H9 (cell line): Measurements from ENCODE around the gene ARL5A. TPM values are rescaled to one million over a fixed set of nuclear protein-coding genes. Genes with fewer than 3 reads are reported as not detected.

Source experiments
- DNase-seq: peaks from one replicate; pipeline ENCODE4 v3.0.0-alpha.2; 2017
- H2AFZ ChIP-seq: one replicate; pipeline ENCODE4 v1.6.1; 2013; ENCODE audit warnings: mild to moderate bottlenecking, low read length, control low read depth, moderate library complexity
- H2AK5ac ChIP-seq: 2 replicates; pipeline ENCODE4 v1.6.1; 2013; ENCODE audit warnings: low read length, control low read depth, mixed read lengths; ENCODE audit not compliant: insufficient read length
- H2BK120ac ChIP-seq: one replicate; pipeline ENCODE4 v1.6.1; 2013; ENCODE audit warnings: low read depth, mild to moderate bottlenecking, low read length, control low read depth, inconsistent platforms; ENCODE audit not compliant: poor library complexity, severe bottlenecking
- H2BK12ac ChIP-seq: 2 replicates; pipeline ENCODE4 v1.6.1; 2013; ENCODE audit warnings: low read length, control low read depth, mixed read lengths, low read depth; ENCODE audit not compliant: insufficient read length
- H2BK15ac ChIP-seq: 2 replicates; pipeline ENCODE4 v1.6.1; 2013; ENCODE audit warnings: low read depth, low read length, control low read depth
- H2BK20ac ChIP-seq: one replicate; pipeline ENCODE4 v1.6.1; 2013; ENCODE audit warnings: low read depth, mild to moderate bottlenecking, low read length, control low read depth, inconsistent platforms; ENCODE audit not compliant: poor library complexity, severe bottlenecking
- H2BK5ac ChIP-seq: 2 replicates; pipeline ENCODE4 v1.6.1; 2013; ENCODE audit warnings: low read length, control low read depth, mixed read lengths; ENCODE audit not compliant: insufficient read length
- H3K14ac ChIP-seq: 2 replicates; pipeline ENCODE4 v1.6.1; 2013; ENCODE audit warnings: low read length, control low read depth; ENCODE audit not compliant: insufficient read depth
- H3K18ac ChIP-seq: 2 replicates; pipeline ENCODE4 v1.6.1; 2013; ENCODE audit warnings: low read depth, mild to moderate bottlenecking, mixed read lengths, low read length, control low read depth; ENCODE audit not compliant: insufficient read length
- H3K23ac ChIP-seq: 2 replicates; pipeline ENCODE4 v1.6.1; 2013; ENCODE audit warnings: low read length, control low read depth, mixed read lengths, low read depth; ENCODE audit not compliant: insufficient read length
- H3K23me2 ChIP-seq: 2 replicates; pipeline ENCODE4 v1.6.1; 2013; ENCODE audit warnings: low read depth, mild to moderate bottlenecking, mixed read lengths, low read length, control low read depth; ENCODE audit not compliant: insufficient read length, poor library complexity, severe bottlenecking
- H3K27ac ChIP-seq: 2 replicates; pipeline ENCODE4 v1.5.1; 2013; ENCODE audit warnings: low read length, control low read depth, mixed read lengths, low read depth; ENCODE audit not compliant: insufficient read length
- H3K27me3 ChIP-seq: 2 replicates; pipeline ENCODE4 v1.6.1; 2013; ENCODE audit warnings: low read length, control low read depth, inconsistent platforms; ENCODE audit not compliant: insufficient read depth
- H3K4ac ChIP-seq: 2 replicates; pipeline ENCODE4 v1.6.1; 2013; ENCODE audit warnings: low read depth, mild to moderate bottlenecking, control low read depth, inconsistent platforms, low read length, moderate library complexity
- H3K4me1 ChIP-seq: 2 replicates; pipeline ENCODE4 v1.6.1; 2013; ENCODE audit warnings: low read length, control low read depth, inconsistent platforms; ENCODE audit not compliant: insufficient read depth
- H3K4me2 ChIP-seq: 2 replicates; pipeline ENCODE4 v1.6.1; 2013; ENCODE audit warnings: low read length, control low read depth, mixed read lengths; ENCODE audit not compliant: insufficient read length, insufficient read depth
- H3K56ac ChIP-seq: 2 replicates; pipeline ENCODE4 v1.6.1; 2013; ENCODE audit warnings: low read depth, mild to moderate bottlenecking, mixed read lengths, low read length, control low read depth; ENCODE audit not compliant: insufficient read length
- H3K79me1 ChIP-seq: 2 replicates; pipeline ENCODE4 v1.6.1; 2013; ENCODE audit warnings: low read depth, mild to moderate bottlenecking, moderate library complexity, low read length, control low read depth, inconsistent platforms; ENCODE audit not compliant: insufficient read depth, poor library complexity, severe bottlenecking
- H3K79me2 ChIP-seq: 2 replicates; pipeline ENCODE4 v1.6.1; 2013; ENCODE audit warnings: low read length, control low read depth, inconsistent platforms; ENCODE audit not compliant: insufficient read depth
- H3K9ac ChIP-seq: 2 replicates; pipeline ENCODE4 v1.6.1; 2013; ENCODE audit warnings: low read length, control low read depth, mixed read lengths; ENCODE audit not compliant: insufficient read length; ENCODE audit errors: extremely low read depth
- H3K9me3 ChIP-seq: one replicate; pipeline ENCODE4 v1.6.1; 2013; ENCODE audit warnings: low read depth, low read length, inconsistent platforms; ENCODE audit not compliant: control insufficient read depth
- H3T11ph ChIP-seq: one replicate; pipeline ENCODE4 v1.6.1; 2013; ENCODE audit warnings: mild to moderate bottlenecking, low read length, control low read depth, inconsistent platforms
- H4K20me1 ChIP-seq: one replicate; pipeline ENCODE4 v1.6.1; 2013; ENCODE audit not compliant: control insufficient read depth, insufficient read length, insufficient read depth
- H4K5ac ChIP-seq: 2 replicates; pipeline ENCODE4 v1.6.1; 2013; ENCODE audit warnings: low read depth, mild to moderate bottlenecking, mixed read lengths, low read length, control low read depth; ENCODE audit not compliant: insufficient read length
- H4K8ac ChIP-seq: replicated peaks from 2 replicates; pipeline ENCODE4 v1.6.1; 2013; ENCODE audit warnings: low read length, control low read depth, mixed read lengths, low read depth; ENCODE audit not compliant: insufficient read length
- H4K91ac ChIP-seq: 2 replicates; pipeline ENCODE4 v1.6.1; 2013; ENCODE audit warnings: low read depth, mild to moderate bottlenecking, moderate library complexity, mixed read lengths, low read length, control low read depth; ENCODE audit not compliant: insufficient read length
- H3K27ac Mint-ChIP-seq, 3 experiments: 2 replicates in 2 of 3; 3 replicates in 1 of 3; pipeline ENCODE4 v1.8.0; 2020 to 2021; ENCODE audit warnings: mixed read lengths in 3 of 3, mild to moderate bottlenecking in 1 of 3, moderate library complexity in 1 of 3
- H3K27me3 Mint-ChIP-seq: 2 replicates; pipeline ENCODE4 v1.8.0; 2021; ENCODE audit warnings: low read depth, mild to moderate bottlenecking, moderate library complexity, mixed read lengths
- H3K36me3 Mint-ChIP-seq, 3 experiments: 2 replicates in 2 of 3; 3 replicates in 1 of 3; pipeline ENCODE4 v1.8.0; 2020 to 2021; ENCODE audit warnings: low read depth in 3 of 3, mixed read lengths in 3 of 3; ENCODE audit not compliant: insufficient read depth in 1 of 3
- H3K4me1 Mint-ChIP-seq, 2 experiments: 2 replicates each; pipeline ENCODE4 v1.8.0; 2020; ENCODE audit warnings: mixed read lengths in 2 of 2
- H3K4me3 Mint-ChIP-seq, 2 experiments: 2 replicates in 1 of 2; 3 replicates in 1 of 2; pipeline ENCODE4 v1.8.0; 2020 to 2021; ENCODE audit warnings: mild to moderate bottlenecking in 2 of 2, mixed read lengths in 2 of 2, moderate library complexity in 1 of 2
- H3K9me3 Mint-ChIP-seq, 2 experiments: 2 replicates in 1 of 2; 3 replicates in 1 of 2; pipeline ENCODE4 v1.8.0; 2020; ENCODE audit warnings: mild to moderate bottlenecking in 2 of 2, mixed read lengths in 2 of 2, moderate library complexity in 1 of 2
- WGBS: extraction: QIAGEN DNeasy Blood & Tissue Kit; methylation state at CpG from one replicate; pipeline ENCODE4 v1.1.7; 2013; ENCODE audit warnings: missing lambda C conversion rate, low lambda C conversion rate, mixed read lengths; ENCODE audit not compliant: insufficient read length; ENCODE audit errors: extremely low coverage; 5-methylcytosine and 5-hydroxymethylcytosine counted together
- total RNA-seq: library from RNA; stranded (reverse); gene quantifications from 2 replicates; pipeline ENCODE4 v1.2.1, GENCODE V29; 2021
- TF ChIP-seq, protein P1 (sequence below): fragments of 200-600 bp; sonication (generic); conservative IDR thresholded peaks from 3 replicates; pipeline ENCODE4 v1.8.0; 2021; ENCODE audit warnings: antibody characterized with exemption, mild to moderate bottlenecking

Gene ARL5A
- total RNA-seq, 1 experiment from 2014 or later: 66.7 TPM

DNA sequence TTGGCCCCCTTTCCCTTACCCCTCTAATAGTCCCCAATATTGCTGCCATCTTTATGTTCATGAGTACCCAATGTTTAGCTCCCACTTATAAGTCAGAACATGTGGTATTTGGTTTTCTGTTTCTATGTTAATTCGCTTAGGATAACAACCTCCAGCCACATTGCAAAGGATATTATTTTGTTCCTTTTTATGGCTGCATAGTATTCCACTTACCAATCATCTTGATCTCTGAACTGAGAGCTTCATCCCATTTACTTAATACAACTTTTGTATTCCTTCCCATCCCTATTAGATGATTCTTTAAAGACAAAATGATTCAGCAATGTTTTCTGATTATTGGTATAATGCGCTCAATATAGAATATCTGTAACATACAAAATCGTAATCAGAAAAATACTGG is 36.7 kb downstream of the ARL5A start:
- H3K4me3 Mint-ChIP-seq: no peak overlapping the region
- peaks cover under 1 to 2% of the 10 kb centered on the region in 2 experiments; a peak in 3 of 4 replicates for H3K4me1 Mint-ChIP-seq

More for the DNA sequence above, 36.7 kb downstream of the ARL5A start:
- Histone ChIP-seq H3T11ph (no peak overlapping the region), H4K5ac (no peak overlapping the region), H2BK120ac (no peak overlapping the region), H4K91ac (no peak overlapping the region), H2BK5ac (no peak overlapping the region), H3K23ac (no peak overlapping the region), H2BK15ac (no peak overlapping the region), H3K4me2 (no peak overlapping the region), H3K9me3 (no peaks in the 10 kb centered on the region), H3K23me2 (no peaks in the 10 kb centered on the region), H3K79me2 (no peaks in the 10 kb centered on the region), H4K8ac (no peak overlapping the region), H2AK5ac (no peak overlapping the region), H3K14ac (no peak overlapping the region), H2BK12ac (no peak overlapping the region), H3K56ac (no peak overlapping the region), H3K4ac (no peak overlapping the region), H3K79me1 (no peaks in the 10 kb centered on the region), H3K4me1 (no peaks in the 10 kb centered on the region), H3K27ac (no peak overlapping the region), H3K18ac (no peak overlapping the region), H2AFZ (no peak overlapping the region), H2BK20ac (no peak overlapping the region), H4K20me1 (no peaks in the 10 kb centered on the region), H3K27me3 (no peaks in the 10 kb centered on the region), H3K9ac (no peak overlapping the region)
- Mint-ChIP-seq H3K36me3 (peaks cover 8 to 14% (median 12%) of the 10 kb centered on the region in 3 experiments; a peak in 6 of 7 replicates), H3K27ac (no peak overlapping the region), H3K9me3 (peaks cover 0 to 3% of the 10 kb centered on the region in 2 experiments; a peak in 1 of 5 replicates), H3K27me3 (no peaks in the 10 kb centered on the region)
- no peak for DNase-seq
- TF ChIP-seq, protein P1, sequence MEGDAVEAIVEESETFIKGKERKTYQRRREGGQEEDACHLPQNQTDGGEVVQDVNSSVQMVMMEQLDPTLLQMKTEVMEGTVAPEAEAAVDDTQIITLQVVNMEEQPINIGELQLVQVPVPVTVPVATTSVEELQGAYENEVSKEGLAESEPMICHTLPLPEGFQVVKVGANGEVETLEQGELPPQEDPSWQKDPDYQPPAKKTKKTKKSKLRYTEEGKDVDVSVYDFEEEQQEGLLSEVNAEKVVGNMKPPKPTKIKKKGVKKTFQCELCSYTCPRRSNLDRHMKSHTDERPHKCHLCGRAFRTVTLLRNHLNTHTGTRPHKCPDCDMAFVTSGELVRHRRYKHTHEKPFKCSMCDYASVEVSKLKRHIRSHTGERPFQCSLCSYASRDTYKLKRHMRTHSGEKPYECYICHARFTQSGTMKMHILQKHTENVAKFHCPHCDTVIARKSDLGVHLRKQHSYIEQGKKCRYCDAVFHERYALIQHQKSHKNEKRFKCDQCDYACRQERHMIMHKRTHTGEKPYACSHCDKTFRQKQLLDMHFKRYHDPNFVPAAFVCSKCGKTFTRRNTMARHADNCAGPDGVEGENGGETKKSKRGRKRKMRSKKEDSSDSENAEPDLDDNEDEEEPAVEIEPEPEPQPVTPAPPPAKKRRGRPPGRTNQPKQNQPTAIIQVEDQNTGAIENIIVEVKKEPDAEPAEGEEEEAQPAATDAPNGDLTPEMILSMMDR: no peak
- no CpG with 5 or more reads among the region's 3 CpGs for WGBS
